Neural progenitor cell (in vitro differentiated cells): ENCODE results near the gene COL15A1. TPM values are rescaled to one million over a fixed set of nuclear protein-coding genes. Genes with fewer than 3 reads are reported as not detected.

ENCODE experiments used
- DNase-seq: peaks from one replicate; pipeline ENCODE4 v3.0.0-alpha.2; 2016; ENCODE audit warnings: low spot score
- H2AFZ ChIP-seq: fragments of 200-600 bp; sonication (generic); replicated peaks from 2 replicates; pipeline ENCODE4 v1.6.1; 2016; ENCODE audit warnings: antibody characterized with exemption
- H3F3A ChIP-seq: fragments of 200-600 bp; sonication (generic); 2 replicates; pipeline ENCODE4 v1.6.1; 2016; ENCODE audit warnings: antibody characterized with exemption, low read depth
- H3K27ac ChIP-seq: fragments of 200-600 bp; sonication (generic); 2 replicates; pipeline ENCODE4 v1.5.1; 2016; ENCODE audit warnings: mild to moderate bottlenecking
- H3K27me3 ChIP-seq: fragments of 200-600 bp; sonication (generic); 2 replicates; pipeline ENCODE4 v1.6.1; 2016; ENCODE audit warnings: mild to moderate bottlenecking, moderate library complexity
- H3K36me3 ChIP-seq: fragments of 200-600 bp; sonication (generic); 2 replicates; pipeline ENCODE4 v1.5.1; 2016
- H3K4me1 ChIP-seq: fragments of 200-600 bp; sonication (generic); 2 replicates; pipeline ENCODE4 v1.6.1; 2016; ENCODE audit warnings: mixed run types
- H3K4me2 ChIP-seq: fragments of 200-600 bp; sonication (generic); 2 replicates; pipeline ENCODE4 v1.6.1; 2016
- H3K4me3 ChIP-seq: fragments of 200-600 bp; sonication (generic); 2 replicates; pipeline ENCODE4 v1.5.1; 2016
- H3K79me2 ChIP-seq: fragments of 200-600 bp; sonication (generic); 2 replicates; pipeline ENCODE4 v1.6.1; 2016; ENCODE audit warnings: low read depth
- H3K9ac ChIP-seq: fragments of 200-600 bp; sonication (generic); 2 replicates; pipeline ENCODE4 v1.6.1; 2016
- H3K9me3 ChIP-seq: fragments of 200-600 bp; sonication (generic); 2 replicates; pipeline ENCODE4 v1.5.1; 2016; ENCODE audit warnings: low read depth
- H4K20me1 ChIP-seq: fragments of 200-600 bp; sonication (generic); 2 replicates; pipeline ENCODE4 v1.6.1; 2016; ENCODE audit warnings: low read depth
- H3K27ac Mint-ChIP-seq: 3 replicates; pipeline ENCODE4 v1.8.0; 2021; ENCODE audit warnings: mixed read lengths
- H3K27me3 Mint-ChIP-seq: 2 replicates; pipeline ENCODE4 v1.8.0; 2022; ENCODE audit warnings: low read depth, mild to moderate bottlenecking, inconsistent platforms, moderate library complexity, mixed read lengths; ENCODE audit not compliant: insufficient read depth
- H3K36me3 Mint-ChIP-seq: 3 replicates; pipeline ENCODE4 v1.8.0; 2021; ENCODE audit warnings: mixed read lengths
- H3K4me1 Mint-ChIP-seq: 3 replicates; pipeline ENCODE4 v1.8.0; 2021; ENCODE audit warnings: mixed read lengths
- H3K4me3 Mint-ChIP-seq: 3 replicates; pipeline ENCODE4 v1.8.0; 2021; ENCODE audit warnings: mild to moderate bottlenecking, moderate library complexity, mixed read lengths
- H3K9me3 Mint-ChIP-seq: 3 replicates; pipeline ENCODE4 v1.8.0; 2020; ENCODE audit warnings: mixed read lengths
- EZH2 ChIP-seq: fragments of 200-600 bp; sonication (generic); IDR thresholded peaks from 2 replicates; pipeline ENCODE4 v1.6.1; 2017; ENCODE audit warnings: antibody characterized with exemption, mild to moderate bottlenecking, moderate library complexity
- EZH2phosphoT487 ChIP-seq: fragments of 200-600 bp; sonication (generic); IDR thresholded peaks from 2 replicates; pipeline ENCODE4 v1.6.1; 2017; ENCODE audit warnings: antibody characterized with exemption
- total RNA-seq: library from RNA; depleted of rRNA; stranded (reverse); fragments of >200 nt; gene quantifications from 2 replicates; pipeline ENCODE4 v1.2.3, GENCODE V29; 2015; ENCODE audit warnings: low replicate concordance
- TF ChIP-seq, protein P1 (sequence below): fragments of 200-600 bp; sonication (generic); IDR thresholded peaks from 2 replicates; pipeline ENCODE4 v1.5.1; 2017; ENCODE audit warnings: antibody characterized with exemption, mild to moderate bottlenecking

The COL15A1 gene
- total RNA-seq, 1 donor from 2014 or later, result 3.2 TPM

- Histone ChIP-seq H3K4me1 (peaks cover 10% of the 10 kb centered on the region), H3K4me3 (no peak overlapping the region), H2AFZ (no peak overlapping the region), H3K36me3 (no peaks in the 10 kb centered on the region), H3K27ac (no peak overlapping the region), H3K9me3 (no peaks in the 10 kb centered on the region), H3K79me2 (no peaks in the 10 kb centered on the region), H3K9ac (no peak overlapping the region), H3K27me3 (no peaks in the 10 kb centered on the region), H4K20me1 (no peaks in the 10 kb centered on the region), H3K4me2 (no peak overlapping the region), H3F3A (no peaks in the 10 kb centered on the region)
- TF ChIP-seq, protein P1, sequence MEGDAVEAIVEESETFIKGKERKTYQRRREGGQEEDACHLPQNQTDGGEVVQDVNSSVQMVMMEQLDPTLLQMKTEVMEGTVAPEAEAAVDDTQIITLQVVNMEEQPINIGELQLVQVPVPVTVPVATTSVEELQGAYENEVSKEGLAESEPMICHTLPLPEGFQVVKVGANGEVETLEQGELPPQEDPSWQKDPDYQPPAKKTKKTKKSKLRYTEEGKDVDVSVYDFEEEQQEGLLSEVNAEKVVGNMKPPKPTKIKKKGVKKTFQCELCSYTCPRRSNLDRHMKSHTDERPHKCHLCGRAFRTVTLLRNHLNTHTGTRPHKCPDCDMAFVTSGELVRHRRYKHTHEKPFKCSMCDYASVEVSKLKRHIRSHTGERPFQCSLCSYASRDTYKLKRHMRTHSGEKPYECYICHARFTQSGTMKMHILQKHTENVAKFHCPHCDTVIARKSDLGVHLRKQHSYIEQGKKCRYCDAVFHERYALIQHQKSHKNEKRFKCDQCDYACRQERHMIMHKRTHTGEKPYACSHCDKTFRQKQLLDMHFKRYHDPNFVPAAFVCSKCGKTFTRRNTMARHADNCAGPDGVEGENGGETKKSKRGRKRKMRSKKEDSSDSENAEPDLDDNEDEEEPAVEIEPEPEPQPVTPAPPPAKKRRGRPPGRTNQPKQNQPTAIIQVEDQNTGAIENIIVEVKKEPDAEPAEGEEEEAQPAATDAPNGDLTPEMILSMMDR, result no peak
- TF ChIP-seq EZH2phosphoT487 (no peak), EZH2 (no peak)
- Mint-ChIP-seq H3K27ac (no peak overlapping the region), H3K4me3 (no peak overlapping the region), H3K36me3 (peaks cover 3% of the 10 kb centered on the region), H3K4me1 (peaks cover 37% of the 10 kb centered on the region), H3K9me3 (peaks cover 10% of the 10 kb centered on the region), H3K27me3 (peaks cover 2% of the 10 kb centered on the region)
- no peak for DNase-seq
Observed at GRCh38 chr9:99069075-99069474, 125.4 kb downstream of the COL15A1 start.

DNA sequence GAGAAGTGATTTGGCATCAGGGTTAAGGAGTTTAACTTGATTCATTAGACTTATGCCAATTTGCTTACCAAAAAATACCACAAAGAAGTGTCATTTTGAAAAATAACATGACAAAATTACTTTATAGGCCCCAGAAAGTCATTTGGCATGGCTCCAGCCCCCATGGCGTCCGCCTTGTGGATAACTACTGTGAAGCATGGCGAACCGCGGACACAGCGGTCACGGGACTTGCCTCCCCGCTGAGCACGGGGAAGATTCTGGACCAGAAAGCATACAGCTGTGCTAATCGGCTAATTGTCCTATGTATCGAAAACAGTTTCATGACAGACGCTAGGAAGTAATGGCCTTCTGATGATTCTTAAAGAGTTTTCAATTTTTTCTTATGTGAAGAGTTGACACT is 125.8 kb downstream of the COL15A1 start:
- H3K36me3 Mint-ChIP-seq, result peaks cover 3% of the 10 kb centered on the region
- no peaks in the 10 kb centered on the region for H3F3A ChIP-seq
- peaks cover 37% of the 10 kb centered on the region for H3K4me1 Mint-ChIP-seq
- H3K27me3 Mint-ChIP-seq, result peaks cover 2% of the 10 kb centered on the region
- no peak overlapping the region for H3K4me3 ChIP-seq
- no peaks in the 10 kb centered on the region for H3K79me2 ChIP-seq
- no peaks in the 10 kb centered on the region for H3K27me3 ChIP-seq
- no peaks in the 10 kb centered on the region for H3K36me3 ChIP-seq
- H2AFZ ChIP-seq, result no peak overlapping the region
- TF ChIP-seq EZH2phosphoT487, result no peak
- TF ChIP-seq EZH2, result no peak
- TF ChIP-seq, protein P1, result no peak
- H3K4me2 ChIP-seq, result no peak overlapping the region
- peaks cover 10% of the 10 kb centered on the region for H3K9me3 Mint-ChIP-seq
- no peak overlapping the region for H3K27ac Mint-ChIP-seq
- H3K4me3 Mint-ChIP-seq, result no peak overlapping the region
- DNase-seq, result no peak
- no peak overlapping the region for H3K9ac ChIP-seq
- no peaks in the 10 kb centered on the region for H4K20me1 ChIP-seq
- peaks cover 10% of the 10 kb centered on the region for H3K4me1 ChIP-seq
- H3K27ac ChIP-seq, result no peak overlapping the region
- no peaks in the 10 kb centered on the region for H3K9me3 ChIP-seq

DNA sequence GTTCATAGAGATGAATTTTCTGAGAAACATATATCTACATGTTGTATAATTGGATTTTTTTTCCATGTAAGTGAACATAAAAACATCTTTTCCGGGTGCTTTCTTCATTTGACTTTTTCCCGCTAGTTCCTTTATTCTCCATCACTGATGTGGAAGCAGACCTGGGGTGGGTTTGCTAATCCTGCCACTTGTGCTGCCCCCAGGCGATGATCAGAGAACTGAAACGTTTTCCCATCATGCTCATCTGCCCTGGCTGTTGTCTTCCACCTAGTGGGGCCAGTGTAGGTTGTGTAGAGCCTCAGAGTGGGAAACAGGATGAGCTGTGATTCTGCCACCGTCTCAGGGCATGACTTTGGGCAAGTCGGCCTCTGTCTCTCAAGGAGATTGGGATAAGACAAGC is 127.0 kb downstream of the COL15A1 start:
- H3K4me3 ChIP-seq, result no peak overlapping the region
- Mint-ChIP-seq H3K9me3 (peaks cover 8% of the 10 kb centered on the region), H3K36me3 (peaks cover 3% of the 10 kb centered on the region), H3K4me3 (peak overlapping the region; percentile 17), H3K4me1 (peaks cover 37% of the 10 kb centered on the region), H3K27ac (peak overlapping the region; percentile 21), H3K27me3 (peaks cover 2% of the 10 kb centered on the region)
- H4K20me1 ChIP-seq, result no peaks in the 10 kb centered on the region
- no peaks in the 10 kb centered on the region for H3K27me3 ChIP-seq
- no peaks in the 10 kb centered on the region for H3K36me3 ChIP-seq
- TF ChIP-seq, protein P1, result no peak
- TF ChIP-seq EZH2phosphoT487 (no peak), EZH2 (no peak)
- no peak overlapping the region for H3K9ac ChIP-seq
- peaks cover 10% of the 10 kb centered on the region for H3K4me1 ChIP-seq
- H2AFZ ChIP-seq, result no peak overlapping the region
- no peaks in the 10 kb centered on the region for H3K79me2 ChIP-seq
- no peaks in the 10 kb centered on the region for H3F3A ChIP-seq
- no peak overlapping the region for H3K4me2 ChIP-seq
- peak; percentile 18 for DNase-seq
- no peaks in the 10 kb centered on the region for H3K9me3 ChIP-seq
- no peak overlapping the region for H3K27ac ChIP-seq
